NCI-H1417 treated with DMSO at 0.1 percent for 48 hours (cell line): ENCODE data around the gene COL17A1.

Experiments
- DNase-seq: peaks from one replicate; lab custom pipeline; 2025; lab: John Stamatoyannopoulos, UW

COL17A1 gene

DNA sequence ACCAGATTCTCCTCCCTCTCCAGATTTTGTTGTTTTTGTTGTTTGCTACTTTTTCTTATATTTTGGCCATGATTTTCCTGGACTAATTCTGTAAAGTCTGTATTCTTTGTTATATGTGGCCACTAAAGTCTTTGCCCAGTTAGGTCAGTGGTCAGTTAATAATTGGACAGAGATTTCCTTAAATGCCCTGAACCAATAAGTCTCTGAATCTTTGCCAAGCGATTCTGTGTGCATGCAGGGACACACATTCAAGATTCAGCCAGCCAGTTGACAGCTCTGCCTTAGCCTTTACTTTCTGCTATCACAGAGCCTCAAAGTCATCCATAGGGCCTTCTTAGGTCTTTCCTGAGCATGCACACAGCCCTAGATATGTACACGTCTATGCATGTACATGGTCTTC is 11.0 kb upstream of the COL17A1 start:
- no peak for DNase-seq

DNA sequence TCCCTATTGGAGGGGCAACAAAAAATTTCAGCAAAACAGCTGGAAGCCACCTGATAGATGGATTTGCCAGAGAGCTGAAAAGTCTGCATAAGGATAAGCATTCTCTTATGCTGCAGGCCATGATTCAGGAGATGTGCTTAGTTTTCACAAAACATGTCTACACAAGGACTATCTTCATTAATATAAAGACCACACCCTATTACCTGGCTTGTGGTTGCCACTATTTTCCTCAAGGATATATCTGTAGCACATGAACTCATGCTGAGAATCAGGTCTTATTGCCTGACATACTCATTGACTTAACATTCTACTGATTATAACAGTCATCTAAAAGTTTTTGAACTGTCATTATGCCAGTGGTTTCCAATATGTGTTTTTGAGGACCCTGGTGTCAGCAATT is 7.1 kb upstream of the COL17A1 start:
- no peak for DNase-seq

DNA sequence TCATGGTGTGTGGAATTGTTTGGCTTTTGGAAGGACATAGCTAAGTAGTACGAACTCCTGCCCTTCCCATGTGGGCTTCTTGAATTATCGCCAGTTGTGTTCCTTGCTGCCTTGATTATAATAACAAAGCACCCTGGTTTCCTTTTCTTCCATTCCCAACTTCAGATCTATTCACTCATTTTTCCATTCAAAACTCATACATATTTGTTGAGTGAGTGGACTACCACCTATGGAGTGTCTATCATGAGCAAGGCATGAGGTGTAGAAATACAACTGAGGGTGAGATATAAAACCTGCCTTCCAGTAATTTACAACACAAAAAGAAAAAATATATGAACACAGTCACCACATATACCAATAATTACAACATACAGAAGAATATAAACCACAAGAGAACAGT is 4.9 kb upstream of the COL17A1 start:
- no peak for DNase-seq

DNA sequence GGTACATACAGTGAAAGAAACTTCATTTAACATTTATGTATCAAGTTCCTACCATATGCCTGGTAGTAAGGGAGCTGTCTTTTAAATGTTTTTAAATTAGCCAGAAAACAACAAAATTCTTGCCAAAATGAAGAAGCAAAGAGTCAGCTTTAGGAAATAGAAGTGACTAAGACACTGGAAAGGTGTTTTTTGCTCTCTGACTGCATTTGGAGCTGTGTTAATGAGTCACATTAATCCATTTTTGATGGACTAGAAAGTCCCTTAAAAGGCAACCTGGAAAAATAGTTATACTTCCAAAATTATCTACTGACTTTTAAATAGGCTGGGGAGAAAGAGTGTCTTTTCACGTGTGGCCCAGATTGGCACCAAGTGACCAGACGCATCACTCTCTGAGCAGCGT is 3.9 kb upstream of the COL17A1 start:
- no peak for DNase-seq

DNA sequence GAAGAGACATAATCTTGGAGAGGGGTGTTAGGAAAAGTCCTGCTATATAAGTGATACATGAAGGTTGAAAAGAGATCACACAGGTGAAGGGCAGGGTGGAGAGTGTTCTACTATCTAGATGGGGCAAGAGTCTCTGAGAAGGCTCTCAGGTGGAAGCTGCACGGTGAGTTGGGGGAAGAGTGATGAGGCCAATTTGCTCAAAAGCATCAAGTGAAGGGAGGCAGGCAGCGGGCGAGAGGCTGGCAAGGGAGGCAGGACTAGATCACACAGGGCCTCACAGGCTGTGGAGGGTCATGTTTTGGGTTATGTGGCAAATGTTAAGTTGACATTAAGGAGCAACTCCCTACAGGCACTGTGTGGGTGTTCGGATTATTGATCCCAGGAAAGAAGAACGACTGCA is 2.6 kb upstream of the COL17A1 start:
- DNase-seq: no peak

DNA sequence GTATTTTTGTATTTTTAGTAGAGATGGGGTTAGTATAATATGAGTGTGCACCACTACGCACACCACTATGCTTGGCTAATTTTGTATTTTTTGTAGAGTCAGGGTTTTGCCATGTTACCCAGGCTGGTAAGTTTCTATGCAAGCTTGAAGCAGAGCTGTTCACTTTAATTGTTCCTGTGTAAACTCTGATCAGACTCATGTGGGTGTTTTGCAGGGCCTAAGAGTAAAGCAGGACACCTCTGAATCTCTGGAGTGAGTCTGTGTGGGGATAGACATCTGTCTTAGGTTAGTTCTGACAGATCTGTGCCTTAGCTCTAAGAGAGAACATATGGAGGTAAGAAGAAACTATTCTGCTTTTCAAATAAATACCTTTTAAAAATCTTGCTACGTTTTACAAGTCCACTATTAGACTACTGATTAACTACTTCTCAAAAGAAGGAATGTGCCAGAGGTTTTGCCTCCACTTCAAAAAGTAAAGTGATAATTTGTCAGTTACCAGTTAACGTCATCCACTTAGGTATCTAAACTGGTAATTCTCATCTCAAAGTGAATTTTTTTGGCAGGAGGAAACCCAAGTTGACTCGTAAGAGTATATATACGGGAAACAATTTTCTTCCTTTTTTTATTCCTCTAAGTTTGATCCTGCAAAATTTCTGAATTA is 1.1 kb downstream of the COL17A1 start:
- no peak for DNase-seq

DNA sequence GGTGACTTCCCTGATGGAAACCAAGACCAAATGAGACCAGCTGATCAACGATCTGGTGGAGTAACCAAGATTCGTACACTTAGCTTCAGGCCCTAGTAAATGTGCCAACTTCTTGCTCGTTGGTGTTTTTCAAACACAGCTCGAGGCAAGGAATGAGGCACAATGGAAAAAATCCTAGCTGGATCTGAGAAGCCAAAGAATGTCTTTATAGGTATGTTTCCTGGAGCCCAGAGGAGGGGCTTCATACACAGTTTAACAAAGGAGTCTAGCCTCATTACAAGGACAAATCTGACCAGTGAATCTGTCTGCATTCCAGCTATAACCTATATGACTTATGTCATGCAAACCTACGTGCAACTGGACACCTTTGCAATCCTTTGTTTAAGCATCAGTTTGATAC is 3.7 kb downstream of the COL17A1 start:
- no peak for DNase-seq

DNA sequence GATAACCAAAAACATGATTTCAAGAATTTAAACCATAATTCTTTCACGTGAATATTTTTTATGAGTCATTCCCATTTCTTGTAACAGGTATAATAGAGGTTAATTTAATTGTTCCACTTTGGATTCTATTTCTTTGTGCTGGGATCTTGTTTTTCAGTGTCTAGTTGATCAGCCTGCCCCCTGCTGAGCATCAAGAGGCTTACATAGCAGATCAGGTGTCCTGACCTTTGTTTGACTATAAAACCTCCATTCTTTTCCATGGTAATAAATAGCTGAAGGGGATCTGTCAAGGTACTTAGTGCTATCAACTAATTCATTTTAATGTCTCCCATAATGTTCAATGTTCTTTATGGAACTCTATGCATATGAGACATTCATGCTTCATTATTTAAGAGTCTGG is 4.9 kb downstream of the COL17A1 start:
- peak; percentile 17 for DNase-seq

DNA sequence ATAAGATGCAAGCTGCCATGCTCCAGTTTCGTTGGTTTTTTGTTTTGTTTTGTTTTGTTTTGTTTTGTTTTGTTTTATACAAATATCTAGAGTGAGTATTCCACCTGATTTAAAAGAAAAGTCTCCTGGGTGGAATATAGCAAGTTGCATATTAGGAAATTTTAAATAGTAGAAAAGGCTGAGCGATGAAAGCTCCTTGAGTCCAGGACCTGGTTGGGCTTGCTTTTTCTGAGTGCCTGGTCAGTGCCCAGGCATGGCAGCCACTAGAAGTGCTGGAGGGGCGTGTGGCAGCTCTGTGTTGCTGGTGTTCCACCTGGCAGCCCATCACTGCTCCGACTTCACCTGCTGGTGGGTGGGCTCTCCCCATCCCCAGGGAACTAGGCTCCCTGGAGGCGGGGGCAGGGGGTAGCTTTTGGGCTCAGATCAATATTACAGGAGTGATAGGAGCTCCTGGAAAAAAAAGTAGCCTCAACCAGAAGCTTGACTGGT is 8.0 kb downstream of the COL17A1 start:
- DNase-seq: no peak

DNA sequence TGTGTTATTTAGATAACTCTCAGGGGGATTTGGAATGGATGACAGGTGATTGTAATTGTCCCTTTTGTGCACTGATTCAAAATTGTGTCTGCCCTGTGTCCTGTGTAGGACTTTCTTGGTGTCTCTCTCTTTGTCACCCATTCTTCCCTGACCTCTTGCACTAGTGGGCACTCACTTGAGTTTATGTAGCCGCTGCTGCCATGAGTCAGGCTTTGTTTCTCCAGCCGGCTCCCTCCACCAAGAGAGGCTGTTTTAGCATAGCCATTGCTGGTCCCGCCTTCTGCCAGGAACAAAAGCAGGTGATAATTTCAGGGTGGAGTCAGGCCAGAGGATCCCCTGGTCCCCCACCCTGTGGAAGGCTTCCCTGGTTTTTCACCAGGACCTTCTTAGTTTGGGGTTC is 8.4 kb downstream of the COL17A1 start:
- DNase-seq: no peak

DNA sequence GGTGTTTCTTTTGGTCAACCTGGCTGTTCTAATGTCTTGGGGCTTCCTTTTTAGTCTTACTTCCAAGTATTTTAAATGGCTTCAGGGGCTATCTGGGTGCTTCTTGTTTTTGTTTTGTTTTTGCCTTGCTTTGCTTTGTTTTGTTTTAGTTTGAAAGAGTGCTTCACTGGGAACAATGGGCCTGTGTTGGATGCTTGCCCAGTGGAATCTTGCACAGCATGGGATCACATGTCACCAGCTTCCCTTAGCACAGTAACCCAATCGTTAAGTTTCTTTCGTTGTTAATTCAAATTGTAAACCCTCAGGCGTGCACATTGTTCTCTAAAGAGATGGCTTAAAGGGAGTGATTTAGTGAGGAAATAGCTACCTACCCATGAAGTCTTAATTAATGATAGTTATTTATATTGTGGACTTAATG is 8.9 kb downstream of the COL17A1 start:
- peak; percentile 86 for DNase-seq

DNA sequence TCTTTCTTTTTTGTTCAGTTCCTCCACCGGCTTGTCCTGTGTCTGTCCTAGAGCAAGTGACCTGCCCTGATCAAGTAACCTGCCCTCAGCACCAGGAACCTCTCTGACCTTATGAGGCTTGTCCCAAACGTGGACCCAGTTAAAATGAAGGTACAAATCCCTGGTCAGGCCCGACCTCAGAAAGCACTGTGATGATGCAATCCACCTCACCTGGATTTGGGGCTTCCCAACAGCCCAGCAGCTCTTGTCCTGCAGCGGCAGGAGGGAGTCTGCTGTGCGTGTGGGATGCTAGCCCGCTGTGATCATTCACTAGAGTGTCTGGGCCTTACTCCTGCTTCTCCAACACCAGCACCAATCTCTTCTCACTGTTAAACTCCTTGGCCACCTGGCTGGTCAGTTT is 11.2 kb downstream of the COL17A1 start:
- DNase-seq: no peak

DNA sequence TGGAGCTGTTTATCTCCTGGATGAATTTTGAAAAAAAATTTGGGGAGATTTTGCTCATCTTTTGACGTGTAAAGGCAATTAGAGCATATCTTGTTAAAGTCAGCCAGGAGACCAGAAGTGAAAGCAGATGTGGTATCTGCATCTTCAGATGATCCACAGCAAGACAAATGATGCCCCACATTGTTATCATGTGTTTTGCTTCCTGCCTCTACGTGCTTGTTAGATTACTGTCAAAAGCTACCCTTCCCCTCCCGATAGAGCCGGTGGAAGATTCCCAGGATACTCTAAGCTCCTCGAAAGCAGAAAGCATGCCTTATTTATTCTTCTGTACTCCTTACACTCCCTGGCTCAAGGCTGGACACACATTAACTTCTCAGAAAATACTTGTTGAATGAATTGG is 12.9 kb downstream of the COL17A1 start:
- DNase-seq: no peak

DNA sequence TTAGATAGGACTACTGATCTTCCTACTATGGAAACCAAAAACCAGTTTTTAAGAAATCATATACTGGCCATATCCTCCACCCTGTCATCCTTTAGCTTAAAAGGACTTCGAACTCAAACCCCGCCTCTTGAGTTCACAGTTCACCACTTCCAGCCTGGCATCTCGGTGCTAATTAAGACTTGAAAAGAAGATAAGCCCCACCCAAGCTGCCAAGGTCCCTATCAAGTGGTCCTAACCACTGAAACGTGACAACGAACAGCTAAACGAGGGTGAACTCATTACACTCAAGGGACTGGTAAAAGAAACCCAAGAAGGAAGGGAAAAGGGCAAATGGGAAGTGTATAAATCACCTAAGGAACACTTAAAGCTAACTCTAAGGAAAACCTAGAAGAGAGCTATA is 16.1 kb downstream of the COL17A1 start:
- DNase-seq: no peak

DNA sequence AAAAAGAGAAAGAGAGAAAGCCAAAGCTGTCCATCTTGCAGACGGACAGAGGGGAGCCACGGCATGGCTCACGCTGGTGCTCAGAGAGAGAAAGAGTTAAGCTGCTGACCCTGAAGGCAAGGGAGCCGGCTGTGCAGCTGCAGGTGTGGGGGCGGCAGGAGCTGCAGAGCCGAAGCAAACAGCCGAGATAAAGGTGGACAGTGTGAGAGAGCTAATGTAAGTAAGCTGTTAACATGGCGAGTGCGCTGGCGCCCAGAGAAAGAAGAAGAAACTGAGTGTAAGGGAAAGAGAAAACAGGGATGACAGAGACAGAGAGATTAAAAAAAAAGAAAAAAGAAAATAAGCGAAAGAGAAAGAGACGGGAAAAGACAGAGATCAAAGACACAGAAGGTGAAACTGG is 18.2 kb downstream of the COL17A1 start:
- DNase-seq: no peak

DNA sequence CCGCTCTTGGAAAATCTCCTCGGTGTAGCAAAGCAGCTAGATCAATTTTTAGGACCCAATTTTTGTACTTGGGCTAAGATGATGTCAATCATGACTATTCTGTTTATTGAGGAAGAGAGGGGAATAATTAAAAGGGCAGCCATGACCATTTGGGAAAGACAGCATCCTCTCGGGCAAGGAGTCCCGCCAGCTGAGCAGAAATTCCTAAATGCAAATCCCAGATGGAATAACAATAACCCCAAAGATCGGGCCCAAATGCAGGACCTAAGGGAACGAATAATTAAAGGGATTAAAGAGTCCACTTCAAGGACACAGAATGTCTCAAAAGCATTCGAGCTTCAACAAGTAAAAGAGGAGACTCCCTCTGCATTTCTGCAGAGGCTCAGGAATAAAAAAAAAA is 18.7 kb downstream of the COL17A1 start:
- DNase-seq: no peak

DNA sequence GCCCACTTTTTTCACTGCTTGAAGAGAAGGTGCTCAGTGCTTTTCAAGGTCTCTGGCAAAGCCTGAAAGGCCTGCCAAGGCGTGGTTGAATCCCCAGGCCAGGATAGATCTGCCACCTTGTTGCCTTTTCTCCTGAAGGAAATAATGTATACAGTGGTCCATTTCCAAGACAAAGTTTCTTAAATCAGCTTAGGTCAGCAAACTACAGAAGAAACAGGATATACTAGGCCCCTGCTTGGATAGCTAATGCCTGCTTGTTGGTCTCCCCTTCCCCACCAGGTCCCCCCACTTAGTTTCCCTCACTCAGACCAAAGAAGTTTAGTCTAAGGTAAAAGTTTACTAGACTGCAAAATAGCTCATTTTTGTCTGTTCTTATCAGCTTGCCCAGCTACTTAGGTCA is 19.9 kb downstream of the COL17A1 start:
- DNase-seq: no peak

DNA sequence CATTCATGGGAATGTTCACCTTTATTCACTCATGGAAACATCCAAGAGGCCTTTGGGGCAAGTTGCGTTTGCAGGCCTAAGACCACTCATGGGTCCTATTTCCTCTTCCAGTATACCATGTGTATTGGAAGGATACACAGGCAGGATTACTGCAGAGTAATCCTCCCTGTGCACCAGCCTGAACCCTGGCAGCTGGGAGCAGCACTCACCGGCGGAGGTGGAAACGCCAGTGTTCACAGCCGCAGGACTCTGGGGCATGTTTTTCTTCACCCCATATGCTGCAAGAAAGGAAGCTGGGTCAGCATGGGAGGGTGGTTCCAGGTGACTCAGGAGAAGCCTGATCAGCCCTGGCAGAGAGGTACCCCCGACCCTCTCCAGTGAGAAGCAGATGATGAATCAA is 24.5 kb downstream of the COL17A1 start:
- no peak for DNase-seq

DNA sequence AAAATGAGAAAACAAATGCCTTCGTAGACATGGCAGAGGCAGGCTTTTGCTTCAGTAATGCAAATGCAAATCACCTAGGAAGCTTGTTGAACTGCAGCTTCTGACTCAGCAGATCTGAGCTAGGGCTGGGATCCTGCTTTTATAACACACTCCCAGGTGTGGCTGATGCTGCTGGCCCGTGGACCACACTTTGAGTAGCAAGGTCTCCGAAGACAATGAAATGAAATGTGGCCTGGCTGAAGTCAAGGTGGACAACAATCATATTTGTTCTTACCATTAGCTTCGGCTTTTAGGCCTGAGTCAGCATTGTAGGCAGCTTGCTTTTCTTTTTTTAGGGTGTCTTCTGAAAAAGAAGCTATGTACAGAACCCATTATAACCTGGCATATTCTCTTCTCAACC is 26.3 kb downstream of the COL17A1 start:
- no peak for DNase-seq

DNA sequence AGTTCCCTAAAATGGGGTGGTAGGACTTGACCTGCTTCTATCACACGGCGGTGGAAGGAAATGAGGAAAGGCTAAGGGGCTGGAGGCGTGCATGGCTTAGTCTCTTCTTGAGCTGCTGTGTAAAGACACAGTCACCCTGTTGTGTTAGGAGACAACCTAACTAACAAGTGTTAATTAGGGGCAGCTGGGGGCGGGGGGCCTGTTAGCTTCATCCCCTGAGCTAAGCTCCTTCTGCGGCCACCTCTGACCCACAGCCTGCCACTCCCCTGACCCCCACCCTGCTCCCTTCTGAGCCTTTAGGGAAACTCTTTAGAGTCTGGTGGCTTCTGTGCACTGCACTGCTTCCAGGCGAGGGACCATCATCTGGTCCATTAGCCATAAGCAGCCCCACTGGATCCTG is 28.0 kb downstream of the COL17A1 start:
- no peak for DNase-seq

DNA sequence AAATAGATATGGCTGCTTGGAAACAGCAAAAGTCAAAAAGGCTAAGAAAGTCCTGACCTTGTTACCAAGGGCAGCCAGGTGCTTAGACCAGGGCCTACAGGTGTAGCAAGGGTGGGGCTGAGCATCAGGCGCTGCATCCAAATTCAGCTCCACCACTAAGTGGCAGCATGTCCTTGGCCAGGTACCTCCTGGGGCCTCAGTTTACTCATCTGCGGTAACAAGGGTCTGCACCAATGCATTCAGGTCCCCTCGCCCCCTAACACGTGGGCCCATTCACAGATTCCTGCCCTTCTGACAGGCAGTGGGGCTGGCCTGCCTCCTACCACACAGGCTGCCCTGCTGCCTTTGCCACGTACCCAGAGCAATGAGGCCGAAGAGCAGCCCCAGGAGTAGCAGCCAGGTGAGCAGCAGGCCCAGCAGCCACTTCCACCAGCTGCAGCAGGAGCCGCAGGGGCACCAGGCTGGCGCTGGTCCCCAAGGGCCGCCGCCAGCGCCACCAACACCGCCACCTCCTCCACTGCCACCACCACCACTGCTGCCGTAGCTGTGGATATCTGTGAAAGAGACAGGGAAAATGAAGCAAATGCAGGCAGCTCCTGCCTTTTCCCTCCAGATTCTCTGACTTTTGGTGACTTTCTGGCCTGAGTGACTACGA is 28.9 kb downstream of the COL17A1 start:
- DNase-seq: no peak

DNA sequence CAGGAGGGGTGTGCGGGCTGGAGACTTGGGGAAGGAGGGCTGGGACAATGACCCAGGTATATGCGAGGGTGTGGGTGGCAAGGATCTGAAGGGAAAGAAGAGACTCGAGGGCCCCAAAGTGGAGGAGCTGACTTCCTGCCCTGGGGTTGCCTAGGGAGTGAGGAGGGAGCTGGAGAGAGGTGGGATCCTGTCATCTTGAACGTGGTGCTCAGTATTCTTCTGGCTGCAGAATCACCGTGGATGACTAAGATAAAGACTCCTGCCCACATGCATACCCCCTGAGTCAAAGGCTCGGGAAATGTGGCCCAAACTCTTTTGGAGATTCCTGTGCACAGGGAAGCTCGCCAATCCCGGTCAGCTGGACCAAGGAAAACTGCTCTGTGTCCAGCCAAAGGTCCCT is 31.2 kb downstream of the COL17A1 start:
- no peak for DNase-seq

DNA sequence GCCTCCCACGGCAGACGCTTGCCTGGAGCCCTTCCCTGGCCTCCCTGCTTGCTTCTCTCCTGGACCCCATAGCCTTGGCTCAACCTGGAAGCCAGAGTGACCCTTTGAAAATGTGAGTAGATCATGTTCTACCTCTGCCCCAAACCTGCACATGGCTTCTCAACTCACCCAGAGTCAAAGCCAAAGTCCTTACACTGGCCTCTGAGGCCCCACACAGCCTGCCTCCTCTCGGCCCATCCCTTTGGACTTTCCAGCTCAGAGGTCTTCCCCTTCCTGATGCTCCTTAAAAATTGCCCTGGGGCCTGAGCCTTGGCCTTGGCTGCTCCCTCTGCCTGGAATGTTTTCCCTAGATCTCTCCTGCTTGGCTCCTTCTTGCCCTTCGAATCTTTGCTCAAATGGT is 32.5 kb downstream of the COL17A1 start:
- no peak for DNase-seq

DNA sequence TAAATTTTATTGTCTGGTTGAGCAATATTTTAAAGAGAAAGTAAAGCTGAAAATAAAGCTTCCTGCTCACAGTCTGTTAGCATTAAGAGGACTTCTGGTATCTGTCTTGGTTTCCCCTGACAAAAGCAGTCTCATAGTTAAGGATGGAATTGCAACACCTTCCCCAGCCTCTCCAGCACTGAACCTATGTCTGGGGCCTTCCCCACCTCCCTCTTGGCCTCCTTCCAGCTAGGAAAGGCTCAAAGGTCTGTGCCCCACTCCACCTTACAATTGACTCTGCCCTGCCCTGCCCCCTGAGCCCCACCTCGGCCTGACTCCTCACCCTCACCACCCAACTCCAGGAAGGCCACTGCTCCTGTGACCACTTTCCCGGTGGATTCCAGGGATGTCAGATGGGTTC is 33.2 kb downstream of the COL17A1 start:
- no peak for DNase-seq
